Neural progenitor cell (in vitro differentiated cells): ENCODE results near the gene RGS7. TPM values are rescaled to one million over a fixed set of nuclear protein-coding genes. Genes with fewer than 3 reads are reported as not detected.

Experiments used
- DNase-seq: peaks from one replicate; pipeline ENCODE4 v3.0.0-alpha.2; 2016; ENCODE audit warnings: low spot score
- H2AFZ ChIP-seq: fragments of 200-600 bp; sonication (generic); replicated peaks from 2 replicates; pipeline ENCODE4 v1.6.1; 2016; ENCODE audit warnings: antibody characterized with exemption
- H3F3A ChIP-seq: fragments of 200-600 bp; sonication (generic); 2 replicates; pipeline ENCODE4 v1.6.1; 2016; ENCODE audit warnings: antibody characterized with exemption, low read depth
- H3K27ac ChIP-seq: fragments of 200-600 bp; sonication (generic); 2 replicates; pipeline ENCODE4 v1.5.1; 2016; ENCODE audit warnings: mild to moderate bottlenecking
- H3K27me3 ChIP-seq: fragments of 200-600 bp; sonication (generic); 2 replicates; pipeline ENCODE4 v1.6.1; 2016; ENCODE audit warnings: mild to moderate bottlenecking, moderate library complexity
- H3K36me3 ChIP-seq: fragments of 200-600 bp; sonication (generic); 2 replicates; pipeline ENCODE4 v1.5.1; 2016
- H3K4me1 ChIP-seq: fragments of 200-600 bp; sonication (generic); 2 replicates; pipeline ENCODE4 v1.6.1; 2016; ENCODE audit warnings: mixed run types
- H3K4me2 ChIP-seq: fragments of 200-600 bp; sonication (generic); 2 replicates; pipeline ENCODE4 v1.6.1; 2016
- H3K4me3 ChIP-seq: fragments of 200-600 bp; sonication (generic); 2 replicates; pipeline ENCODE4 v1.5.1; 2016
- H3K79me2 ChIP-seq: fragments of 200-600 bp; sonication (generic); 2 replicates; pipeline ENCODE4 v1.6.1; 2016; ENCODE audit warnings: low read depth
- H3K9ac ChIP-seq: fragments of 200-600 bp; sonication (generic); 2 replicates; pipeline ENCODE4 v1.6.1; 2016
- H3K9me3 ChIP-seq: fragments of 200-600 bp; sonication (generic); 2 replicates; pipeline ENCODE4 v1.5.1; 2016; ENCODE audit warnings: low read depth
- H4K20me1 ChIP-seq: fragments of 200-600 bp; sonication (generic); 2 replicates; pipeline ENCODE4 v1.6.1; 2016; ENCODE audit warnings: low read depth
- H3K27ac Mint-ChIP-seq: 3 replicates; pipeline ENCODE4 v1.8.0; 2021; ENCODE audit warnings: mixed read lengths
- H3K27me3 Mint-ChIP-seq: 2 replicates; pipeline ENCODE4 v1.8.0; 2022; ENCODE audit warnings: low read depth, mild to moderate bottlenecking, inconsistent platforms, moderate library complexity, mixed read lengths; ENCODE audit not compliant: insufficient read depth
- H3K36me3 Mint-ChIP-seq: 3 replicates; pipeline ENCODE4 v1.8.0; 2021; ENCODE audit warnings: mixed read lengths
- H3K4me1 Mint-ChIP-seq: 3 replicates; pipeline ENCODE4 v1.8.0; 2021; ENCODE audit warnings: mixed read lengths
- H3K4me3 Mint-ChIP-seq: 3 replicates; pipeline ENCODE4 v1.8.0; 2021; ENCODE audit warnings: mild to moderate bottlenecking, moderate library complexity, mixed read lengths
- H3K9me3 Mint-ChIP-seq: 3 replicates; pipeline ENCODE4 v1.8.0; 2020; ENCODE audit warnings: mixed read lengths
- CTCF ChIP-seq: fragments of 200-600 bp; sonication (generic); IDR thresholded peaks from 2 replicates; pipeline ENCODE4 v1.5.1; 2017; ENCODE audit warnings: antibody characterized with exemption, mild to moderate bottlenecking
- EZH2 ChIP-seq: fragments of 200-600 bp; sonication (generic); IDR thresholded peaks from 2 replicates; pipeline ENCODE4 v1.6.1; 2017; ENCODE audit warnings: antibody characterized with exemption, mild to moderate bottlenecking, moderate library complexity
- EZH2phosphoT487 ChIP-seq: fragments of 200-600 bp; sonication (generic); IDR thresholded peaks from 2 replicates; pipeline ENCODE4 v1.6.1; 2017; ENCODE audit warnings: antibody characterized with exemption
- total RNA-seq: library from RNA; depleted of rRNA; stranded (reverse); fragments of >200 nt; gene quantifications from 2 replicates; pipeline ENCODE4 v1.2.3, GENCODE V29; 2015; ENCODE audit warnings: low replicate concordance

RGS7 gene
- total RNA-seq, 1 donor from 2014 or later: not detected

GRCh38 chr1:240866724-240867123 lies 490.3 kb downstream of the RGS7 start:
- H3K4me3 Mint-ChIP-seq: no peak overlapping the region

DNA sequence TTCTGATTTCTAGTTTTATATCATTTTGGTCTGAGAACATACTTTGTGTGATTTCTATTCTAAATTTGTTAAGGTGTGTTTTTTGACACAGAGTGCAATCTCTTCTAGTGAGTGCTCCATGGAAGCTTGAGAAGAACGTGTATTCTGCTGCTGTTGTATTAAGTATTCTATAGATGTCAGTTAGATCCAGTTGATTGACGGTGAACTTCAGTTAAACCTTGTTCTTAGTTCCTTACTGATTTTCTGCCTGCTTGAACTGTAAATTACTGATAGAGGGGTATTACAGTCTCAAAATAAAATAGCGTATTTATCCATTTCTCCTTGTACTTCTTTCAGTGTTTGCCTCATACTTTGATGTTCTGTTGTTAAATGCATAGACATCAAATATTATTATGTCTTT lies 497.0 kb downstream of the RGS7 start:
- no peaks in the 10 kb centered on the region for H4K20me1 ChIP-seq
- H3K9me3 Mint-ChIP-seq: no peaks in the 10 kb centered on the region
- no peaks in the 10 kb centered on the region for H3K27me3 ChIP-seq
- H3K36me3 ChIP-seq: no peaks in the 10 kb centered on the region
- H3K4me3 Mint-ChIP-seq: no peak overlapping the region
- H3F3A ChIP-seq: no peaks in the 10 kb centered on the region
- no peaks in the 10 kb centered on the region for H3K27me3 Mint-ChIP-seq
- no peak overlapping the region for H3K27ac ChIP-seq
- no peak overlapping the region for H3K27ac Mint-ChIP-seq
- TF ChIP-seq EZH2: no peak
- no peak for TF ChIP-seq CTCF
- no peak for TF ChIP-seq EZH2phosphoT487
- no peak overlapping the region for H2AFZ ChIP-seq
- DNase-seq: no peak
- H3K4me1 Mint-ChIP-seq: no peaks in the 10 kb centered on the region
- no peaks in the 10 kb centered on the region for H3K4me1 ChIP-seq
- H3K4me2 ChIP-seq: no peak overlapping the region
- H3K4me3 ChIP-seq: no peak overlapping the region
- H3K9me3 ChIP-seq: no peaks in the 10 kb centered on the region
- no peaks in the 10 kb centered on the region for H3K79me2 ChIP-seq
- H3K9ac ChIP-seq: no peak overlapping the region
- peaks cover 2% of the 10 kb centered on the region for H3K36me3 Mint-ChIP-seq

More at GRCh38 chr1:240866724-240867123, 490.3 kb downstream of the RGS7 start:
- DNase-seq: no peak
- H3K9me3 ChIP-seq: no peaks in the 10 kb centered on the region
- no peak overlapping the region for H2AFZ ChIP-seq
- no peak overlapping the region for H3K4me3 ChIP-seq
- no peaks in the 10 kb centered on the region for H3K4me1 ChIP-seq
- H3K36me3 ChIP-seq: no peaks in the 10 kb centered on the region
- no peak for TF ChIP-seq EZH2phosphoT487
- TF ChIP-seq EZH2: no peak
- no peak for TF ChIP-seq CTCF
- Mint-ChIP-seq H3K27me3 (no peaks in the 10 kb centered on the region), H3K36me3 (no peaks in the 10 kb centered on the region), H3K27ac (no peak overlapping the region), H3K4me1 (no peaks in the 10 kb centered on the region), H3K9me3 (no peaks in the 10 kb centered on the region)
- no peaks in the 10 kb centered on the region for H3K79me2 ChIP-seq
- no peak overlapping the region for H3K27ac ChIP-seq
- no peaks in the 10 kb centered on the region for H3K27me3 ChIP-seq
- H3K9ac ChIP-seq: no peak overlapping the region
- no peaks in the 10 kb centered on the region for H3F3A ChIP-seq
- H4K20me1 ChIP-seq: no peaks in the 10 kb centered on the region
- H3K4me2 ChIP-seq: no peak overlapping the region

- H3K4me1 ChIP-seq: no peaks in the 10 kb centered on the region
- no peaks in the 10 kb centered on the region for H3K4me1 Mint-ChIP-seq
- no peak for TF ChIP-seq CTCF
- no peak for TF ChIP-seq EZH2
- no peak for TF ChIP-seq EZH2phosphoT487
- H3K4me2 ChIP-seq: no peak overlapping the region
- no peaks in the 10 kb centered on the region for H4K20me1 ChIP-seq
- peaks cover 2% of the 10 kb centered on the region for H3K36me3 Mint-ChIP-seq
- H3F3A ChIP-seq: no peaks in the 10 kb centered on the region
- no peaks in the 10 kb centered on the region for H3K27me3 ChIP-seq
- no peak for DNase-seq
- no peaks in the 10 kb centered on the region for H3K27me3 Mint-ChIP-seq
- no peak overlapping the region for H3K27ac ChIP-seq
- H3K36me3 ChIP-seq: no peaks in the 10 kb centered on the region
- no peak overlapping the region for H2AFZ ChIP-seq
- H3K27ac Mint-ChIP-seq: no peak overlapping the region
- H3K4me3 Mint-ChIP-seq: no peak overlapping the region
- H3K9me3 ChIP-seq: no peaks in the 10 kb centered on the region
- peaks cover 2% of the 10 kb centered on the region for H3K9me3 Mint-ChIP-seq
- no peak overlapping the region for H3K9ac ChIP-seq
- no peaks in the 10 kb centered on the region for H3K79me2 ChIP-seq
- no peak overlapping the region for H3K4me3 ChIP-seq
These were observed 502.6 kb downstream of the RGS7 start for GRCh38 chr1:240854367-240854766.

- Histone ChIP-seq H3K36me3 (no peaks in the 10 kb centered on the region), H3K4me2 (no peak overlapping the region), H3K9ac (no peak overlapping the region), H3K27me3 (no peaks in the 10 kb centered on the region), H3K27ac (no peak overlapping the region), H4K20me1 (no peaks in the 10 kb centered on the region), H3K9me3 (no peaks in the 10 kb centered on the region), H3K4me3 (no peak overlapping the region), H3K4me1 (no peaks in the 10 kb centered on the region), H3K79me2 (no peaks in the 10 kb centered on the region), H3F3A (no peaks in the 10 kb centered on the region), H2AFZ (no peak overlapping the region)
- peaks cover 2% of the 10 kb centered on the region for H3K9me3 Mint-ChIP-seq
- DNase-seq: no peak
- H3K4me3 Mint-ChIP-seq: no peak overlapping the region
- H3K27ac Mint-ChIP-seq: no peak overlapping the region
- H3K27me3 Mint-ChIP-seq: no peaks in the 10 kb centered on the region
- H3K36me3 Mint-ChIP-seq: no peaks in the 10 kb centered on the region
- no peaks in the 10 kb centered on the region for H3K4me1 Mint-ChIP-seq
- TF ChIP-seq EZH2 (no peak), EZH2phosphoT487 (no peak), CTCF (no peak)
These were observed 509.7 kb downstream of the RGS7 start for GRCh38 chr1:240847325-240847724.
